HG03354 (cell line): ENCODE data around the gene GSG1L.
"Not testable (repeated sequence)": the region's sequence is repeated elsewhere in the genome, so short reads cannot be mapped to it uniquely, and the experiment has no call there.

ENCODE experiments used
- ATAC-seq: cut with Tn5 transposase; IDR thresholded peaks from one replicate; pipeline ENCODE4 v1.9.1; 2021; ENCODE audit warnings: mild to moderate bottlenecking; ENCODE audit not compliant: unreplicated experiment, poor library complexity, severe bottlenecking

Gene GSG1L

GRCh38 chr16:27922433-27922832, 141.1 kb downstream of the GSG1L start:
- no peak for ATAC-seq

GRCh38 chr16:27921134-27921533, 142.4 kb downstream of the GSG1L start:
- ATAC-seq: no peak

- ATAC-seq: no peak
Measured at GRCh38 chr16:27920391-27920891, 143.1 kb downstream of the GSG1L start.

- no peak for ATAC-seq
Measured at GRCh38 chr16:27918755-27919154, 144.8 kb downstream of the GSG1L start.

GRCh38 chr16:27917949-27918348, 145.6 kb downstream of the GSG1L start:
- ATAC-seq: no peak

GRCh38 chr16:27911486-27911885, 152.0 kb downstream of the GSG1L start:
- no peak for ATAC-seq

- ATAC-seq: no peak
Measured at GRCh38 chr16:27907457-27907972, 156.0 kb downstream of the GSG1L start.

- no peak for ATAC-seq
Measured at GRCh38 chr16:27906883-27907282, 156.6 kb downstream of the GSG1L start.

- ATAC-seq: no peak
Measured at GRCh38 chr16:27903046-27903655, 160.4 kb downstream of the GSG1L start.

GRCh38 chr16:27902551-27902950, 161.0 kb downstream of the GSG1L start:
- ATAC-seq: no peak

GRCh38 chr16:27901956-27902355, 161.6 kb downstream of the GSG1L start:
- ATAC-seq: no peak

GRCh38 chr16:27899736-27900135, 163.8 kb downstream of the GSG1L start:
- ATAC-seq: no peak

- no peak for ATAC-seq
Measured at GRCh38 chr16:27894386-27894785, 169.1 kb downstream of the GSG1L start.

- ATAC-seq: no peak
Measured at GRCh38 chr16:27892879-27893278, 170.6 kb downstream of the GSG1L start.

GRCh38 chr16:27890866-27891265, 172.6 kb downstream of the GSG1L start:
- ATAC-seq: no peak

- no peak for ATAC-seq
Measured at GRCh38 chr16:27890006-27890405, 173.5 kb downstream of the GSG1L start.

GRCh38 chr16:27883576-27883975, 179.9 kb downstream of the GSG1L start:
- ATAC-seq: no peak

- no peak for ATAC-seq
Measured at GRCh38 chr16:27880287-27880686, 183.2 kb downstream of the GSG1L start.

- ATAC-seq: no peak
Measured at GRCh38 chr16:27879601-27880247, 183.8 kb downstream of the GSG1L start.

GRCh38 chr16:27872627-27873026, 190.9 kb downstream of the GSG1L start:
- ATAC-seq: not testable (repeated sequence)

GRCh38 chr16:27870116-27870798, 193.3 kb downstream of the GSG1L start:
- ATAC-seq: no peak
